A549 treated with GW870086 at 1 μM for 4 hours (cell line): ENCODE measurements around the gene NOP53. TPM values are rescaled to one million over a fixed set of nuclear protein-coding genes. Genes with fewer than 3 reads are reported as not detected.

ENCODE experiments used
- total RNA-seq: library from RNA; stranded (reverse); fragments of 200-300 nt; extraction: Qiagen RNA extraction; gene quantifications from 5 replicates; pipeline ENCODE4 v1.2.3, GENCODE V29; 2022; ENCODE audit warnings: low read depth

The NOP53 gene
- 227 to 278 TPM (median 248 TPM) in 5 replicates for total RNA-seq

GRCh38 chr19:47745010-47745901, at the start of gene NOP53:
TSS of gene NOP53 (plus strand) at chr19:47745546. CDS start at chr19:47745560, 14 bp downstream.

GRCh38 chr19:47713046-47714021, 32.0 kb upstream of the NOP53 start, which contains the start of gene EHD2:
TSS of gene EHD2 (plus strand) at chr19:47713422. CDS start at chr19:47716613, 3,191 bp downstream.

GRCh38 chr19:47778049-47778953, 33.0 kb downstream of the NOP53 start, which contains the start of gene SELENOW:
TSS of gene SELENOW (plus strand) at chr19:47778703. CDS start at chr19:47778786, 83 bp downstream.

GRCh38 chr19:47804451-47804850, 59.1 kb downstream of the NOP53 start, which contains the start of gene TPRX1:
TSS of gene TPRX1 (minus strand) at chr19:47804551. CDS start at chr19:47804539, 12 bp downstream.

Other genes with a start within 250 kb of the NOP53 start
- gene NAPA, start 230.5 kb upstream of the NOP53 start, total RNA-seq: 86.8 to 111 TPM (median 94.3 TPM) in 5 replicates
- not detected in 5 replicates for gene ZNF541, start 172.4 kb upstream of the NOP53 start, total RNA-seq
- 11.8 to 15.0 TPM (median 13.9 TPM) in 5 replicates for gene BICRA, start 136.4 kb upstream of the NOP53 start, total RNA-seq
- 124 to 157 TPM (median 150 TPM) in 5 replicates for gene EHD2, start 32.1 kb upstream of the NOP53 start, total RNA-seq
- 108 to 168 TPM (median 159 TPM) in 5 replicates for gene SELENOW, start 33.2 kb downstream of the NOP53 start, total RNA-seq
- not detected in 5 replicates for gene TPRX1, start 59.0 kb downstream of the NOP53 start, total RNA-seq
- gene CRX, start 76.4 kb downstream of the NOP53 start, total RNA-seq: not detected in 5 replicates
- gene TPRX2, start 113.7 kb downstream of the NOP53 start, total RNA-seq: not detected in 5 replicates
- not detected in 5 replicates for gene SULT2A1, start 140.8 kb downstream of the NOP53 start, total RNA-seq
- not detected in 5 replicates for gene BSPH1, start 246.6 kb downstream of the NOP53 start, total RNA-seq
- not detected in 5 replicates for gene ELSPBP1, start 249.1 kb downstream of the NOP53 start, total RNA-seq